Measurements from ENCODE around the gene SMPD3. TPM values are rescaled to one million over a fixed set of nuclear protein-coding genes. Genes with fewer than 3 reads are reported as not detected.

The SMPD3 gene
- total and polyA plus RNA-seq, 2 experiments from 2014 or later = 0.27 to 2.8 TPM

DNA sequence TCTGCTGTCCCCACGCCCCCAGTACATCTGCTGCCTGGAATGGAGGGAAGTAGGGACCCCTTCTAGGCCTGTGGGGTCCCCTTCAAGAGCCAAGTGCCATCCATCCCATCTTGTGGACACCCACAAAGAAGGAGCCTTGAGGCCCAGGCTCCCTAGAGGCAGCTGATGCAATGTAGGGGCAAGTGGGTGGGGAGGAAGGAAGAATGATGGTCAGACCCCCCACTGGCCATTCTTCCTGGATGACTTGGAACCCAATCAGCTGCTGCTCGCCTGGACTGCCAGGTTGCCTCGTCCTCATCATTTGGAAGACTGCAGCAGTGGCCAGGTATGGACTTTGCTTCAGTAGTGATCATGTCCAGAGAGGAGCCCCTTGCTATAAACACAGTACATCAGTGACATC is 48.9 kb downstream of the SMPD3 start:
- DNase-seq (ENCODE audit: low read depth in 1 of 2, low spot score in 1 of 2) = no peak
- Histone ChIP-seq H3K27me3 (no peaks in the 10 kb centered on the region), H3K4me1 (ENCODE audit: low read depth) (no peaks in the 10 kb centered on the region), H3K36me3 (no peaks in the 10 kb centered on the region), H3K27ac (no peak overlapping the region), H3K9me3 (ENCODE audit: low read depth) (no peaks in the 10 kb centered on the region), H3K4me3 (no peak overlapping the region)
- no peak for TF ChIP-seq CTCF (IDR thresholded peaks at IDR 0.05; ENCODE audit: low read depth, low read length)

DNA sequence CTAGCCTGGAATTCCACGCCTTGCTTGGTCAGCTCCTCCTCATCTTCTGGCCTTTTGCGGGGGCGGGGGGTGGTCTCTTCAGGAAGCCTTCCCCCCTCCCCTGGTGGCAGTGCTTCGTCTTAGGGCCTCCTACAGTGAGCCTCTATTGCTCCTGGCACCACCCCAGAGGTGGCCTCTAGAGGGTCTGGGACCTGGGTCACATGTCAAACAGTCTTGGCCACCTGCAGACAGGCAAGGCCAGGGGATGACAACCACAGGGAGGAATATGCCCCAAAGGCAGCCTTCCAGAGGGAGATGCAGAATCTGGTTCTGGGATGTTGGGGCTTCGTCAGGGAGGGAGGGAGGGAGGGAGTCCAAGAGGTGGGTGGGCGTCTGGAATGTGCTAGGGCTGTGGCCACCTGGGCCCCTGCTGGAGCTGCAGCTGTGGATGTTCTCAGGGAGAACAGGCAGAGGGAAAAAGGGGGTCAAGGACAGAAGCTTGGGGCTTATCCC is 50.6 kb downstream of the SMPD3 start:
- Histone ChIP-seq H3K36me3 (no peaks in the 10 kb centered on the region), H3K27me3 (no peaks in the 10 kb centered on the region), H3K4me1 (ENCODE audit: low read depth) (no peaks in the 10 kb centered on the region), H3K27ac (no peak overlapping the region), H3K9me3 (ENCODE audit: low read depth) (no peaks in the 10 kb centered on the region), H3K4me3 (no peak overlapping the region)
- no peak for TF ChIP-seq CTCF (IDR thresholded peaks at IDR 0.05; ENCODE audit: low read depth, low read length)
- no peak for DNase-seq (ENCODE audit: low read depth in 1 of 2, low spot score in 1 of 2)

DNA sequence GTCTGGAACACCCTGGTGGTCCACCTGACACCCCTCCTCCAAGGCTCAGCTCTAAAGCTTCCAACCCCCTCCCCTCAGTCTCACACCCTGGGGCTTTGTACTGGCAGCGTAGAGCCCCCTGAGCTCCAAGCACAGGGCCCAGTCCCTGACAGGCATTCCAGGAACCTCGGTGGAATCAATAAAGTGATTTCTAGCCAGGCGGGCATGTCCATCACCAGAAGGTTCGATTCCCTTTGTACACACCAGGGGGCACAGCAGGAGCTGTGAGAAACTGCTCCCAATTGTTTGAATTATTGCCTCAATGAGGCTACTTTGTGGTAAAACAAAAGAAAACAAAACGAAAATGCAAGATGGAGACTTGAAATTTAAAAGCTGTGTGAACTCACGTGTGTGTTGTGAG is 51.8 kb downstream of the SMPD3 start:
- H3K4me3 ChIP-seq = no peak overlapping the region
- no peak overlapping the region for H3K27ac ChIP-seq
- H3K4me1 ChIP-seq (ENCODE audit: low read depth) = no peaks in the 10 kb centered on the region
- DNase-seq (ENCODE audit: low read depth in 1 of 2, low spot score in 1 of 2) = peak; percentile 34 to 61
- no peaks in the 10 kb centered on the region for H3K27me3 ChIP-seq
- no peaks in the 10 kb centered on the region for H3K9me3 ChIP-seq (ENCODE audit: low read depth)
- no peaks in the 10 kb centered on the region for H3K36me3 ChIP-seq
- peak; percentile 67 for TF ChIP-seq CTCF (IDR thresholded peaks at IDR 0.05; ENCODE audit: low read depth, low read length)

DNA sequence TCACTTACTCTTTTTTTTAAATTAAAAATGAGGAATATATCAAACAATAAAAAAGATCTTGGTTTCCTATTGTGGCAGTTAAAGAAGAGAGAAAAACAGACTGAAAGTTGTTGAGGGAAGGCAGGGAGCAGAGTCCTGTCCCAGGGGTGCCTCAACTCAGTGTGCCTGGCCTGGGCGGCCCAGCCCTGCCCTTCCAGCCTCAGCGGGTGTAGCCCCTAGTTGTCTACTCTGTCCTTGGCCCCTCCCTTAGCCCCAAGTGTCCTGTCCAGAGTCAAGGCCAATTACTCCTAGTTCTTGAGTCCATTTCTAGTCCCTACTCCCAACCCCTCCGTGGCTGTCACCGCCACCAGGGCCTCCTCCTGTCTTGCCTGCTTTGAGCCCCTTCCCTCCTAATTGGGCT is 52.5 kb downstream of the SMPD3 start:
- TF ChIP-seq CTCF (IDR thresholded peaks at IDR 0.05; ENCODE audit: low read depth, low read length) = no peak
- H3K4me3 ChIP-seq = no peak overlapping the region
- H3K4me1 ChIP-seq (ENCODE audit: low read depth) = no peaks in the 10 kb centered on the region
- H3K9me3 ChIP-seq (ENCODE audit: low read depth) = no peaks in the 10 kb centered on the region
- H3K27ac ChIP-seq = no peak overlapping the region
- H3K27me3 ChIP-seq = no peaks in the 10 kb centered on the region
- H3K36me3 ChIP-seq = no peaks in the 10 kb centered on the region
- no peak for DNase-seq (ENCODE audit: low read depth in 1 of 2, low spot score in 1 of 2)

GRCh38 chr16:68395167-68395786 is 53.0 kb downstream of the SMPD3 start:
- Histone ChIP-seq H3K27me3 (no peaks in the 10 kb centered on the region), H3K27ac (no peak overlapping the region), H3K4me1 (ENCODE audit: low read depth) (no peaks in the 10 kb centered on the region), H3K4me3 (no peak overlapping the region), H3K9me3 (ENCODE audit: low read depth) (no peaks in the 10 kb centered on the region), H3K36me3 (no peaks in the 10 kb centered on the region)
- DNase-seq (ENCODE audit: low read depth in 1 of 2, low spot score in 1 of 2) = no peak
- TF ChIP-seq CTCF (IDR thresholded peaks at IDR 0.05; ENCODE audit: low read depth, low read length) = no peak
